ENCODE results near the gene CKS2.

The CKS2 gene

GRCh38 chr9:89354471-89354870, 43.5 kb downstream of the CKS2 start:
- TF ChIP-seq PAX5 (IDR thresholded peaks at IDR 0.05; ENCODE audit: insufficient read depth, low read length, severe bottlenecking) (no peak), POLR2A (IDR thresholded peaks at IDR 0.05; ENCODE audit: low read depth, low read length) (no peak), POU2F2 (IDR thresholded peaks at IDR 0.05; ENCODE audit: low read depth, low read length) (no peak), SPI1 (IDR thresholded peaks at IDR 0.05; ENCODE audit: low read depth, low read length) (no peak), TAF1 (IDR thresholded peaks at IDR 0.05; ENCODE audit: low read depth, low read length) (no peak), POLR2AphosphoS5 (IDR thresholded peaks at IDR 0.05; ENCODE audit: low read depth, low read length) (no peak)
- DNase-seq (ENCODE audit: insufficient read length, low spot score): no peak
- no peak for FAIRE-seq

DNA sequence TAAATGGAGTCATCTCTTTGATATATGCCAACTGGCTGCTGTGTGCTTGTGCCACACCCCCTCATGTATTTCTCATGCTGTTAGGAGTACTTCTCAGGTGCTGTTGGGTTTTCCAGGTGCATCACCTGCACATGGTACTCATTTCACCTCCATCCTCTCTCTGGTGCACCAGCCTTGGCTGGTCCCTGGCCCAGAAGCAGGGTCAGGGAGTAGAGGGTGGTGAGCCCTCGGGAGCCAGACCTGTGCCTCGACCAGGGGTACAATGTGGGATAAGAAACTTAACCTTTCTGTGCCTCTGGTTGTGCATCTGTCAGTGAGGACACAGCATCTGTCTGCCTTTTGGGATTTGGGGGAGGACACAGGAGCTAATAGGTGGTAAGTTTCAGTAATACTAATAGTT, 45.8 kb downstream of the CKS2 start:
- DNase-seq (ENCODE audit: insufficient read length, low spot score) (no peak), FAIRE-seq (no peak)
- no peak for TF ChIP-seq POLR2A (IDR thresholded peaks at IDR 0.05; ENCODE audit: low read depth, low read length)
- TF ChIP-seq SPI1 (IDR thresholded peaks at IDR 0.05; ENCODE audit: low read depth, low read length): no peak
- no peak for TF ChIP-seq POLR2AphosphoS5 (IDR thresholded peaks at IDR 0.05; ENCODE audit: low read depth, low read length)
- TF ChIP-seq PAX5 (IDR thresholded peaks at IDR 0.05; ENCODE audit: insufficient read depth, low read length, severe bottlenecking): no peak
- no peak for TF ChIP-seq TAF1 (IDR thresholded peaks at IDR 0.05; ENCODE audit: low read depth, low read length)
- TF ChIP-seq POU2F2 (IDR thresholded peaks at IDR 0.05; ENCODE audit: low read depth, low read length): no peak

DNA sequence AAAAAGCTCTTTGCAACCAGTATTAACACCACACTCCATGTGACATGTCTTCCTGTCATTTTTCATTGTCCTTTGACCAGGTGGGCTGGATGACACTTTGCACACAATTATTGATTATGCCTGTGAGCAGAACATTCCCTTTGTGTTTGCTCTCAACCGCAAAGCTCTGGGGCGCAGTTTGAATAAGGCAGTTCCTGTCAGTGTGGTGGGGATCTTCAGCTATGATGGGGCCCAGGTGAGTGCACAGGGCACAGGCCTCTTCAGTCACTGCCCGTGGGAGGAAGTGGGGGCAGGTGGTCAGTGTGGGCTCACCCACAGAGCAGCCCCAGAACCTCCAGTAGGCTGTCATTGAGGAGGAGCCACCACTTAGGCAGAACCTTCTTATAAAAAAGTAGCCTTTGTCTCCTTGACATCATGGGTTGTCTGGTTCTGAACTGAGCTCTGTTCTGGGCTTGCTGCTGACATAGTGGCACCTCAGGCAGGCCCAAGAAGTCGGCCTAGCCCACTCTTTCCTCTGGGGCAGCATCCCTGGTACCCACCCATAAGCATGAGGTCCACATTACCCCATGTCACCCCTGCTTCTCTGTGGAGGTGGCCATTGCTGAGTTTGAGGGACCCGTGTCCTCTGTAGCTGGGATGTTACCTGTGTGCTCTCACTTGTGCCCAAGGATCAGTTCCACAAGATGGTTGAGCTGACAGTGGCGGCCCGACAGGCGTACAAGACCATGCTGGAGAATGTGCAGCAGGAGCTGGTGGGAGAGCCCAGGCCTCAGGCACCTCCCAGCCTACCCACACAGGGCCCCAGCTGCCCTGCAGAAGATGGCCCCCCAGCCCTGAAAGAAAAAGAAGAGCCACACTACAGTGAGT, 46.6 kb downstream of the CKS2 start:
- TF ChIP-seq PAX5 (IDR thresholded peaks at IDR 0.05; ENCODE audit: insufficient read depth, low read length, severe bottlenecking) (no peak), POLR2A (IDR thresholded peaks at IDR 0.05; ENCODE audit: low read depth, low read length) (0 out of 2 replicates have a peak, but pooled peaks have one; percentile 30)
- FAIRE-seq (no peak), DNase-seq (ENCODE audit: insufficient read length, low spot score) (no peak)

DNA sequence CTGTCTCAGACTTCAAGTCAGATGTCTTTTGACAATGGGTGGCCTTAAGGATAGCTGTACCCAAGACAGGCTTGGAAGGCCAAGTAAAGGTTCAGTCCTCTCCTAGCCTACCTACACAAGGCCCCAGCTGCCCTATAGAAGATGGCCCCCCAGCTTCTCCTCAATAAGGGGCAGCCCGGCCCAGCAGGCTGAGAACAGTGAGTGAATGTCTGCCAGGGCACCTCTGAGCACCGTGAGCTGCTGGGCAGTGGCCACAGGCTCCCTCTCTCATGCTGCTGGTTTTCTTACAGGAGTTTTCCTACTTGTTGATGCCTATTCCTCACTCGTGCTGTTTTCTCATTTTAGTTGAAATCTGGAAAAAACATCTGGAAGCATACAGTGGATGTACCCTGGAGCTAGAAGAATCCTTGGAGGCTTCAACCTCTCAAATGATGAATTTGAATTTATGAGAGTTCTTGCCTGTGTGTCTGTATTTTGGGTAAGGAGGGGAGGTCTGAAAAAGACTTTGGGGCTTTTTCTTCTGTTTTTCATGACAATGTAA, 47.5 kb downstream of the CKS2 start:
- no peak for DNase-seq (ENCODE audit: insufficient read length, low spot score)
- no peak for FAIRE-seq
- TF ChIP-seq POLR2AphosphoS5 (IDR thresholded peaks at IDR 0.05; ENCODE audit: low read depth, low read length) (no peak), PAX5 (IDR thresholded peaks at IDR 0.05; ENCODE audit: insufficient read depth, low read length, severe bottlenecking) (no peak)

GRCh38 chr9:89358985-89359384, 48.0 kb downstream of the CKS2 start:
- TF ChIP-seq SPI1 (IDR thresholded peaks at IDR 0.05; ENCODE audit: low read depth, low read length) (no peak), POLR2A (IDR thresholded peaks at IDR 0.05; ENCODE audit: low read depth, low read length) (no peak), POLR2AphosphoS5 (IDR thresholded peaks at IDR 0.05; ENCODE audit: low read depth, low read length) (no peak), PAX5 (IDR thresholded peaks at IDR 0.05; ENCODE audit: insufficient read depth, low read length, severe bottlenecking) (no peak), TAF1 (IDR thresholded peaks at IDR 0.05; ENCODE audit: low read depth, low read length) (no peak)
- FAIRE-seq: no peak
- DNase-seq (ENCODE audit: insufficient read length, low spot score): no peak

GRCh38 chr9:89359751-89360261, 48.8 kb downstream of the CKS2 start:
- DNase-seq (ENCODE audit: insufficient read length, low spot score) (no peak), FAIRE-seq (no peak)

DNA sequence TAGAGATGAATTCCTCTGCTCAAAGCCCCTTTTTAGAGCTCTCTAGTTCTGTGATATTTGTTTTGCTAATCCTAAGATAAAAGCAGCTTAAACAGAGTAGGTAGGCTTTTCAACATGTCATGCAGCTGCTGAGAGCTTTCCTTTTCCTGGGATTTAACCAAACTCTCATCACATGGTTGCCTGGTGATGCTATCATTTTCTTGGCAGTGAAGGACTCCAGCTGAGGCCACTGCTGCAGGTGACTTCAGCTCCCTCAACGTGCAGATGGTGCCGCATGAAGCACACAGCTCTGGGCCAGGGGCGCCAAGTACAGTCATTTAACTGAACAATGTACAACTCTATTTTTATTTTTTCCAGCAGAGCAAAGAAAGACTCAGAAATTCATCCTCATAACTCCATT, 49.5 kb downstream of the CKS2 start:
- no peak for TF ChIP-seq POLR2A (IDR thresholded peaks at IDR 0.05; ENCODE audit: low read depth, low read length)
- TF ChIP-seq POLR2AphosphoS5 (IDR thresholded peaks at IDR 0.05; ENCODE audit: low read depth, low read length): no peak
- TF ChIP-seq PAX5 (IDR thresholded peaks at IDR 0.05; ENCODE audit: insufficient read depth, low read length, severe bottlenecking): no peak
- TF ChIP-seq TAF1 (IDR thresholded peaks at IDR 0.05; ENCODE audit: low read depth, low read length): no peak
- TF ChIP-seq POU2F2 (IDR thresholded peaks at IDR 0.05; ENCODE audit: low read depth, low read length): no peak
- no peak for TF ChIP-seq SPI1 (IDR thresholded peaks at IDR 0.05; ENCODE audit: low read depth, low read length)
- FAIRE-seq (no peak), DNase-seq (ENCODE audit: insufficient read length, low spot score) (no peak)

More at GRCh38 chr9:89359751-89360261, 48.8 kb downstream of the CKS2 start:
- TF ChIP-seq POU2F2 (IDR thresholded peaks at IDR 0.05; ENCODE audit: low read depth, low read length) (no peak), POLR2AphosphoS5 (IDR thresholded peaks at IDR 0.05; ENCODE audit: low read depth, low read length) (peak; percentile 28; the same call in 1 of the 2 replicates)

DNA sequence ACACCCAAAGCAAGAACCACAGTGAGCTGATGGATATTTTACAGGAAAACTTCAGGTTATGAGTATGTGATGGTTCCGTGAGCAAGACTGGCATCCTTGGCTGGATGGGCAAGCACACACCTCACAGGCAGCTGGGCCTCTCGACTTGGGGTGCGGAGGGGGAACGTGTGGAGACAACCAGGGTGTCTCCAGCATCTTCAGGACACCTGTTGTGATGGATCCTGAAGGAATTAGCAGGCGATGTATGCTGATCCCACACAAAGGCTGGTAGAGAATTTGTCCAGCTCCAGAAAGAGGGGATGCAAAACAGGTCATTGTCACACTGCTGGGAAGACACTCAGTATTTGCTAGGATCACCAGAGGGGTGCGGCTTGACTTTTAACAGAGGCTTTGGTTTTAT, 50.0 kb downstream of the CKS2 start:
- no peak for FAIRE-seq
- TF ChIP-seq TAF1 (IDR thresholded peaks at IDR 0.05; ENCODE audit: low read depth, low read length) (no peak), PAX5 (IDR thresholded peaks at IDR 0.05; ENCODE audit: insufficient read depth, low read length, severe bottlenecking) (no peak), POLR2AphosphoS5 (IDR thresholded peaks at IDR 0.05; ENCODE audit: low read depth, low read length) (no peak), POLR2A (IDR thresholded peaks at IDR 0.05; ENCODE audit: low read depth, low read length) (no peak), SPI1 (IDR thresholded peaks at IDR 0.05; ENCODE audit: low read depth, low read length) (no peak), POU2F2 (IDR thresholded peaks at IDR 0.05; ENCODE audit: low read depth, low read length) (no peak)
- DNase-seq (ENCODE audit: insufficient read length, low spot score): no peak

DNA sequence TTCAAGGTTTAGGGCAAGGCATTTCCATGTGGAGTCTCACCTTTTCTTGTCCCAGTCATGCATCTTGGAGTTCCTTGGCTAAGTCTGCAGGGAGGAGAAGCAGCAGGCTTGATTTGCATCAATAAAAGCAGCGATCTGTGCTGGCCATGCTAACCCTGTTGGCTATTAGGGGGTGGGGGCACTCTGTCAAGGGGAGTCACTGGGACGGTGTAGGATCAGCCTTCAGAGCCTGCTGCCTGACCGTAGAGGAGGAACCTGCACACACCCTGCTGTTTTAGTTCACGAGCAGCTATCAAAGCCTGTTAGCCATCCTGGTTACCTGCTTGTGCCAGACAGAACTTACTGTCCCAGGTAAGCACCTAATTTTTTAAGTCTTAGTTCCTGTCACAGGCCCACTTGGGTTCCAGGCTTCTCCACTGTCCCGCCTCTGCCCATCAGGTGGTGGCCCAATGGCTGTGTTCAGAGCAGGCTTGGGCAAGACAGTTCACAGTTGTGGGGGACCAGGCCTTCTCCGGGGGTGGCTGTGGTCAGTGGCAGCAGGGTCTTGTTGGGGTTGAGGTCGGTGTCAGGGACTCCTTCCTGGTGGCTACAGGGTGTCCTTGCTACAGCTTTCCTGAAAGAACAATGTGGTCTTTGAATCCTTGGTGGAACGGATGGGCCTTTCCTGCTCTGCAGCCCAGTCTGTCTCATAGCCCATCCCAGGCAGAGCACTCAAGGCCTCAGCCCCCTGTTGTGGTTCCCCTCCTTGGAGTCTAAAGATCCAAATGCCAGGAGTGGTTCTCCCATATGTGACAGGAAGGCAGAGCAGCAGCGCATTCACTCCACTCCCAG, 51.0 kb downstream of the CKS2 start:
- TF ChIP-seq TAF1 (IDR thresholded peaks at IDR 0.05; ENCODE audit: low read depth, low read length): no peak
- TF ChIP-seq POLR2AphosphoS5 (IDR thresholded peaks at IDR 0.05; ENCODE audit: low read depth, low read length): peak; percentile 35; the same call in 1 of the 2 replicates
- DNase-seq (ENCODE audit: insufficient read length, low spot score): no peak
- FAIRE-seq: no peak
